GM21529 (cell line): ENCODE data around the gene INPP5K.

Experiments used
- ATAC-seq: cut with Tn5 transposase; IDR thresholded peaks from one replicate; pipeline ENCODE4 v1.9.1; 2021; ENCODE audit not compliant: unreplicated experiment

The INPP5K gene

GRCh38 chr17:1486802-1487695 lies 29.4 kb downstream of the INPP5K start:
- ATAC-seq, result no peak

GRCh38 chr17:1485423-1486376 lies 30.7 kb downstream of the INPP5K start:
- ATAC-seq, result peak; percentile 28

- ATAC-seq, result peak; percentile 34
Observed at GRCh38 chr17:1484676-1485422, 31.6 kb downstream of the INPP5K start.

GRCh38 chr17:1484060-1484535 lies 32.3 kb downstream of the INPP5K start:
- ATAC-seq, result no peak

DNA sequence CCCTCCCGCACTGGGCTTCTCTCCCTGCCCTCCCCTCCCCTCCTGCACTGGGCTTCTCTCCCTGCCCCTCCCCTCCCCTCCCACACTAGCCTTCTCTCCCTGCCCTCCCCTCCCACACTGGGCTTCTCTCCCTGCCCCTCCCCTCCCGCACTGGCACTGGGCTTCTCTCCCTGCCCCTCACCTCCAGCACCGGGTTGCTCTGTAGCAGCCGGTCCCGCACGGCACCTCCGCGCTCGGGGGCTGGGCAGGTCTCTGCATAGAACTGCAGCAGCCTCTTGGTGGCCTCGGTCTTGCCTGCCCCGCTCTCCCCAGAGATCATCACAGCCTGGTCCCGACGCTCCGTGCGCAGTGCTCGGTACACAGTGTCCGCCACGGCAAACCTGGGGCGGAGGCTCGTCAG lies 33.7 kb downstream of the INPP5K start:
- no peak for ATAC-seq

DNA sequence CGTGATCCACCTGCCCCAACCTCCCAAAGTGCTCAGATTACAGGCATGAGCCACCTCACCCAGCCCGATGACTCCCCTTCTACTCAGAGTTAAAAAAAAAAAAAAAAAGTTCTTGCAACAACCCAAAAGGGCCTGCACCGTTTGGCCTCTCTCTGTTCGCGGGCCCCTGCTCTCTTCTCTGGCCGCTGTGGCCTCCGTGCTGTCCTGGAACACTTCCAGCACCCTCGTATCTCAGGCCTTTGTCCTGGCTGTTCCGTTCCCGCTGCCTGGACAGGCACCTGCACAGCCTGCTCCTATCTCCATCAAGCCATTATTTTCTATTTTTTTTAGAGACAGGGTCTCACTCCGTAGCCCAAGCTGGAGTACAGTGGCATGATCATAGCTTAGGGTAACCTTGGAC lies 34.7 kb downstream of the INPP5K start:
- ATAC-seq, result no peak

GRCh38 chr17:1480747-1481465 lies 35.5 kb downstream of the INPP5K start:
- no peak for ATAC-seq

DNA sequence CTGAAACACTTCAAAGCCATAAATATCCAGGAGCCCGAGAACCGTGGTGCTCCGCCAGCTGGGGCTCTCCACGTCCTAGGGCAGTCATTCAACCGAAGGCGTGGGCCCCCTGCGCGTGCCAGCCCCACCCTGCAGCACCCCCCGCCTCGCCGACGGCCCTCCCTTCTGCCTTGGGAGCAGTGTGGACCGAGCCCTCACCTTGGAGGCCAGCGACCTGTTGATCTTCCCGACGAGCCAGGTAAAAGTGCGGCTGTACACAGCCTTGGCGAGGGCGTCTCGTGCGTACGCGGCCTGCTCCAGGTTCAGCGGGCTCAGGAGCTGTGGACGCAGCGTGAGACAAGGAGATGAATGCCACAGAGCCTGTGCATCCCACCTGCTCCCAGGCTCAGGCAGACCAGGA lies 38.0 kb downstream of the INPP5K start:
- ATAC-seq, result no peak

DNA sequence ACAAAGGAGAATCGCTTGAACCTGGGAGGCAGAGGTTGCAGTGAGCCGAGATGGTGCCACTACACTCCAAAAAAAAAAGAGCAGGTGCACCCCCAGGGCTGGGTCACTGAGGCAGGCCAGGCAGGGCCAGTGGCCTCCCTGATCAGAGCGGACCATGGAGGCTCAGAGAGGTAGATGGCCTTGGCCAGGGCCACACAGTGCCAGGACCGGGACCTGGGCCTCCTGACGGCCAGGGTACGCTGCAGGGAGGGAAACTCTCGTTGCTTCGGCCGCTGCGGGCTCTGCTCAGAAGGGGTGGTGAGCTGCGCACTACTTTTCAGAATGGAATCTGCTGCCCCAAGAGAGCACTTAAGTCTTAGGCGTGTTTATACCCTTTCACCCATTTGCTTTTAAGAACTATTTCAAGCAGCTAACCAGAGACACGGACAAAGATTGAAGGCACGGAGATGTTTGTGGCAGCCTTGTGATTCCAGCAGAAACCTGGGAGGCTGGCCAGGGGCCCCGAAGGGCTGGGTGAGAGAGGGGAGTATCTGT lies 41.0 kb downstream of the INPP5K start:
- ATAC-seq, result no peak

GRCh38 chr17:1474402-1475189 lies 41.8 kb downstream of the INPP5K start:
- ATAC-seq, result peak; percentile 68

DNA sequence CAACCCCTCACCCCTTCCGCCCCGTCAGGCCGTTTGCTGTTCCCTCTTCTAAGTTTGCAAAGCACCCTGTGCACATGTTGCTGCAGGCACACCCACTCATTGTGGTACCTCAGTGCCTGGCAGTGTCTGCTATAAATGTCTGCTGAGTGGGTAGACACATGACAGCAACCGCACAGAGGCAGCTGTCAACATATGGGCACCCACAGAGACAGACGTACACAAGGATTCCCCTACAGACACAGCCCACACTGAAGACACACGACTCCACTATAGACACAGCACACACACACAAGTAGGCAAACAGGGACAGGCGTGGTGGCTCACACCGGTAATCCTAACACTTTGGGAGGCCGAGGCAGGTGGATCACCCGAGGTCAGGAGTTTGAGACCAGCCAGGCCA lies 42.6 kb downstream of the INPP5K start:
- no peak for ATAC-seq

DNA sequence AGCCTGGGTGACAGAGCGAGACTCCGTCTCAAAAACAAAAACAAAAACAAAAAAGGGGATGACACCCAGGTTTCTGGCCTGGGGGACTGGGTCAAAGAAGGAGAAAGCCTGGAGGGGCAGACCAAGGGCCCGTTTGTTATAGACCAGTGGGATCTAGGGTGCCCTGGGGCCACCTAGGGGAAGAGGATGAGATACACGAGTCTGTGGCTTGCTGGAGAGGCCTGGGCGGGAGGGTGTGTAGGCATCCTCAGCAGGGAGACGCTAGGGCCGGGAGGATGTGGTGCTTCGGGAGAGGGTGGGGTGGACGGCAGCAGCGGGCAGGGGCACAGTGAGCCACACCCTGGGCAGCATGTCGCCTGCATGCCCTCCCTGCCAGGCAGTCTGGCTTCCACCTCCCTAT lies 43.2 kb downstream of the INPP5K start:
- no peak for ATAC-seq

GRCh38 chr17:1471911-1472821 lies 44.2 kb downstream of the INPP5K start:
- no peak for ATAC-seq

DNA sequence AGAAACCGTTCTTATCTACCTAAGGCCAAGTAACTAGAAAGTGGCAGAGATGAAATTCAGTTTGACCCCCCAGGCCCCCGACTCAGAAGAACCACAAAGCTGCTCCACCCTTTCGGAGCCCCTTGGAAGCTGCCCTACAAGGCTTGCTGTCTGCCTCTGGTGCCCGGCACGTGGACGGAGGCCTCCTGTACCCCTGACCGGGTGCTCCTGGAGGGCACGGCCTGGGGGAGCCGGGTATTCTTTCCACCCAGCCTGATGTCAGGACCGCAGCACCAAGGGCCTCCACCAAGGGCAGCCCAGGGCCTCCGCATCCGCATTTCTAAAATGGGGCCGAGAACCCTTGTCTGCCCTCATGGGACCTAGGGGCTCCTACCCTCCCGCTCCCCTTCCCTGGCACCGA lies 44.9 kb downstream of the INPP5K start:
- no peak for ATAC-seq

GRCh38 chr17:1470755-1471462 lies 45.5 kb downstream of the INPP5K start:
- ATAC-seq, result no peak

DNA sequence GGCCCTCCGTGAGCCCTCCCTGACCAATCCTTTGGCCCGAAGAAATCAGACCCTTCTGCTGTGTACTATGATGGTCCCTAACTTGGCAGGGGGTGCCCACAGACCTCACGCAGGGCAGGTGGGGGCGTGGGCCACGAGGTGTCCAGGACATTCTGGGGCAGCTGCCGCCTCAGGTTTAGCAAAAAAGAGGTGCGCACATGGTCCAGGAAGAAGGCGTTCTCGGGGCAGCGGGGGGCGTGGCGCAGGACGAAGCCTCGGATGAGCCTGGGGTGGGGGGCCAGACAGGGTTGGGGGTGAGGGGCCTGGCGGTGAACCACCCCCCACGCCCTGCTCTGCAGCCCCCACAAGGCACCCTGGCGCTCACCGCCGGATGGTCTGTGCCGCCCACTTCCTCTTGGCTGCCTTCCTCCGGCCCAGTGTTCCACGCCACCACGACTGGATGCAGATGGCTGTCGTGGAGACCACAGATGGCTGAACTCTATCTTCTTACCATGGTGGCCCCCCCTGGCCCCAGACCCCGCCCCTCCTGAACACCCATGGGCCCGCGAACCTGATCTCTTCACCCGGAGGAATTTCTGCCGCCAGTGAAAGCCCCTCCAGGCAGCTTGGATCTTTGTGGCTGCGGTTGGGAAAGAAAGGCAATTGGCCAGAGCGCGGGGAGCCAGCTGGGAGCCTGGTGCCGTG lies 46.2 kb downstream of the INPP5K start:
- no peak for ATAC-seq

DNA sequence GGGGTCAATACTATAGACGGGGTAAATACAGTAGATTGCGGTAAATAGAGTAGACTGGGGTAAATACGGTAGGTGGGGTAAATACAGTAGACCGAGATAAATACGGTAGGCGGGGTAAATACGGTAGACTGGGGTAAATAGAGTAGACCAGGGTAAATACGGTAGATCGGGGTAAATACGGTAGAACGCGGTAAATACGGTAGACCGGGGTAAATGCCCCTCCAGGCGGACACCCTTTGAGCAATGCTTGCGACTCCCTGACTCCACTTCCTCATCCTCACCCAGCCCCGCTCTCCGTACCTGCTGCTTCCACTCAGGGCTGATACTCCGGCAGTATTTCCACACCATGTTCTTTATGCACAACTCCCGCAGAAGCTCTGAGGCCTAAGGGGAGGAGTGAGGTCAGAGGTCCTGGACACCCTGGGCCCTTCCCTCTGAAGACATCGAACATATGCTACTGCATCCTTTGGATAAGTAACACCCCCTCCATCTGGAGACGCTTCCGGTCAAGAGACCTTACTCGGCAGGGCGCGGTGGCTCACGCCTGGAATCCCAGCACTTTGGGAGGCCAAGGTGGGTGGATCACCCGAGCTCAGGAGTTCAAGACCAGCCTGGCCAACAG lies 47.1 kb downstream of the INPP5K start:
- no peak for ATAC-seq
